Endothelial cell of hepatic sinusoid (primary cell): ENCODE data around the gene PRKCA.

Experiments used
- in situ Hi-C: cut with HindIII; loops from 2 replicates; pipeline ENCODE4 v1.10.0; 2017; ENCODE audit warnings: low sequenced_read_pairs

Gene PRKCA

GRCh38 chr17:66803474-66803951 is 501.1 kb downstream of the PRKCA start:
- in situ Hi-C loops = loop anchor here (5.0 kb wide), 1 partner anchor 69 kb away; no protein-coding TSS in a partner anchor

- in situ Hi-C loops = no loop called here
Observed at GRCh38 chr17:66805567-66805966, 503.2 kb downstream of the PRKCA start.

GRCh38 chr17:66807182-66807581 is 504.8 kb downstream of the PRKCA start:
- in situ Hi-C loops = no loop called here

- in situ Hi-C loops = no loop called here
Observed at GRCh38 chr17:66809408-66809807, 507.0 kb downstream of the PRKCA start.

- in situ Hi-C loops = no loop called here
Observed at GRCh38 chr17:66810951-66811682, 508.7 kb downstream of the PRKCA start.

- in situ Hi-C loops = no loop called here
Observed at GRCh38 chr17:66811683-66812054, 509.3 kb downstream of the PRKCA start.

GRCh38 chr17:66812571-66812970 is 510.2 kb downstream of the PRKCA start:
- in situ Hi-C loops = no loop called here

GRCh38 chr17:66813296-66813695 is 510.9 kb downstream of the PRKCA start:
- in situ Hi-C loops = no loop called here

DNA sequence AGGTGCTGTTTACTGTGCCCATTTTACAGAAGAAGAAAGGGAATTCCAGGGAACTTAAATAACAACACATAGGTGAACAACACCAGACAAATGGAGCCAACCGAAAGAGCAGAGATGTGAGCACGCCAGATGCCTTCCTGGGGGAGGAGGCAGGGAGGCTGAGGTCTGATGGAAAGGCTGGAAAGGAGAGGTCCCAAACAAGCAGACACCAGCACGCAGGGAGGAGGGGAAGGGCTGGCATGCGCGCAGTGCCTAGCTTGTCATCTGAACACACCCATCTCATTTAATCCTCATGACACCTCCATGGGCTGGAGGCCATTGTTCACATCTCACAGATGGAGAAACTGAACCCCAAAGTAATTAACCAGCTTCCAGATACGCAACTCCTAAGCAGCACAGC is 511.6 kb downstream of the PRKCA start:
- in situ Hi-C loops = no loop called here

GRCh38 chr17:66814570-66814969 is 512.2 kb downstream of the PRKCA start:
- in situ Hi-C loops = no loop called here

DNA sequence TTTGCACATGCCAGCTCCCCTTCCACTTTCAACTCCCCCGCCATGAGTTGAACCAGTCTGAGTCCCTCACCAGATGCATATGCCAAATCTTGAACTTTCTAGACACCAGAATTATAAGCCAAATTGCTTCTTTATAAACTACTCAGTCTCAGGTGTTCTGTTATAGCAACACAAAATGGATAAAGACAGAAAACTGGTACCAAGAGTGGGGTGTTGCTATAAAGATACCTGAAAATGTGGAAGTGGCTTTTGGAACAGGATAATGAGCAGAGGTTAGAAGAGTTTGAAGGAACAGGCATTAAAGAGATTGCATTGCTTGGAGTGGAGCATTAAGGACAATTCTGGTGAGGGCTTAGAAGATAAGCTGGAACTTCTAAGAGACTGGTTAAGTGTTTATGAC is 515.3 kb downstream of the PRKCA start:
- in situ Hi-C loops = loop anchor here (5.0 kb wide), 1 partner anchor 40 kb away; no protein-coding TSS in a partner anchor

DNA sequence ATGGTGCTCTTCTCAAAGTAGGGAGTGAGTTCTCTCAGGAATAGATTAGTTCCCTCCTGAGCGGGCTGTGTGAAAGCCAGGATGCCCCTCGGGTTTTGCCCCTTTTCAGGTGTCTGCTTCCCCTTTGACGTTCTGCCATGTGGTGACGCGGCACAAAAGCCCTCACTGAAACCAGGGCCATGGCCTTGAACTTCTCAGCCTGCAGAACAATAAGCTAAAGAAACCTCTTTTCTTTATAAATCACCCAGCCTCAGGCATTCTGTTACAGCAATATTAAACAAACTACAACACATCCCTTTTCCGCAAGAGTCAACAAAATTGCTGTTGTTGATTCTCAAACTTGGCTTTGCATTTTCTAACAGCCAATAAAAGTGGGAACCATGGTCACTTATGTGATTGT is 517.1 kb downstream of the PRKCA start:
- in situ Hi-C loops = loop anchor here (5.0 kb wide), 1 partner anchor 42 kb away; no protein-coding TSS in a partner anchor

DNA sequence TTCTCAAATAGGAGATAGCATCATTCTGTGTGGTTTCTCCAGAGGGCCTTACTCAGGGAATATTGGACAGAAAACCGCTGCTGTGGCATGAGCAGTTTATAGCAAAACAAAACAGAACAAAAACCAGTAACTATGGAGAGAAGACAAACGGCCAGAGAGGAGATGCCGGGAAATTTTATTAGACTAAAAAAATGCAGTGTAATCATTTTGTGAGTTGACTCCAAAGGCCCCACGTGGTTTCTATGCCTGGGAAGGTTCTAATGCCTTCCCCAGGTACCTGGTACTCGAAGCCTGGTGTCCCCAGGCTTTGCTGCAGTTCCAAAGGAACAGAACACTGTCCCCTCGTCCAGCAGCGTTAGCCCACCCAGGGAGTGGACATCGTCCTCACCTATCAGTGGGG is 519.6 kb downstream of the PRKCA start:
- in situ Hi-C loops = loop anchor here (5.0 kb wide), 1 partner anchor 40 kb away; no protein-coding TSS in a partner anchor

DNA sequence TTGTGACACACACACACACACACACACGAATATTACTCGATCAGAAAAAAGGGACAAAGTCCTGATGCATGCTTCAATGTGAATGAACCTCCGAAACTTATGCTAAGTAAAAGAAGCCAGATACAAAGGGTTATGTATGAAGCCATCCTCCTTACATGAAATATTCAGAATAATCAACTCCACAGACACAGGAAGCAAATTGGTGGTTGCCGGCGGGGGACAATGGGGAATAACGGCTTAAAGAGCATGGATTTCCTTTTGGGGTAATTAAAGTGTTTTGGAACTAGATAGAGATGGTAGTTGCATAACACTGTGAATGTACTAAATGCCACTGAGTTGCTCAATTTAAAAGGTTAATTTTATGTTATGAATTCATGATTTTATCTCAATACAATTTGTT is 524.4 kb downstream of the PRKCA start:
- in situ Hi-C loops = no loop called here

DNA sequence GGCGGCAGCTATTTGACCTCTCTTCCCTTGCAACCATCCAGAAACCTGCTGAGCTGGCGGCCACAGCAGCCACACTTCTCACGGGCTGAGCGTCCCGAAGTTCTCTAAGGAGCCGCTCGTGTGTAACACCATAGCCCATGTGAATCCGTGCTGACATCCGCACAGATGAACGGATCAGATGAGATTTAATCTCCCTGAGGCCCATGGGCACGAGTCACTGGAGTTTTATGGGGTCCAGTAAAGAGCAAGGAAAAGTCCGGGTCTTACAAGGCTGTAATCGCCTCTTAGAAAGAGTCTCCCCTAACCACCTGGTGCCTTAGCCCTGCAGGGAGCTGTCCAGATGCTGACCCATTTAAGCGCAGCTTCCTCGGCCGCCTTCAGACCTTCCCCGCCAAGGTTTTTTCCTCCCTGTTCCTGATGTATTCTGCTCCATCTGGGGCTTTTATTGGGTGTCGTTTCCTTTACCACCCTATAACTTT is 527.0 kb downstream of the PRKCA start:
- in situ Hi-C loops = no loop called here

- in situ Hi-C loops = no loop called here
Observed at GRCh38 chr17:66829883-66830282, 527.5 kb downstream of the PRKCA start.

GRCh38 chr17:66830451-66830850 is 528.0 kb downstream of the PRKCA start:
- in situ Hi-C loops = no loop called here

- in situ Hi-C loops = no loop called here
Observed at GRCh38 chr17:66831383-66832210, 529.2 kb downstream of the PRKCA start.

DNA sequence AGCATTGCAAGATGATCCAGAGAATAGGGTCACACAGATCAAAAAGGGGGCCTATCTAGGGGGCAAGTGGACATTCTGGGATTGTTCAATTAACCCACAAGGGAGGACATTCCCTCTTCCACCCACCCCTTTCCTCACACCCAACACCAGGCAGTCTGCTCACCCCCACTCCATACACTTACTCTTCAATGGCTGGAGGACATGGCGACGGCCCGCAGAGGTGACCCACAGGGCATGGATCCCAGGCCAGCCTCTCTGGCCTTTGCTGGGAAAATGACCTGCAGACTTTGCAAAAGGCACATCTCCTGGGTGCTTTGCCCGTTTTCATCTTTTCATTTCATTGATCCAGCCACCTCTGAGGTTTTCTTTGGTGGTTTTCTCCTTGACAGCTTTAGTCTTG is 530.8 kb downstream of the PRKCA start:
- in situ Hi-C loops = no loop called here

GRCh38 chr17:66834426-66834918 is 532.1 kb downstream of the PRKCA start:
- in situ Hi-C loops = no loop called here

DNA sequence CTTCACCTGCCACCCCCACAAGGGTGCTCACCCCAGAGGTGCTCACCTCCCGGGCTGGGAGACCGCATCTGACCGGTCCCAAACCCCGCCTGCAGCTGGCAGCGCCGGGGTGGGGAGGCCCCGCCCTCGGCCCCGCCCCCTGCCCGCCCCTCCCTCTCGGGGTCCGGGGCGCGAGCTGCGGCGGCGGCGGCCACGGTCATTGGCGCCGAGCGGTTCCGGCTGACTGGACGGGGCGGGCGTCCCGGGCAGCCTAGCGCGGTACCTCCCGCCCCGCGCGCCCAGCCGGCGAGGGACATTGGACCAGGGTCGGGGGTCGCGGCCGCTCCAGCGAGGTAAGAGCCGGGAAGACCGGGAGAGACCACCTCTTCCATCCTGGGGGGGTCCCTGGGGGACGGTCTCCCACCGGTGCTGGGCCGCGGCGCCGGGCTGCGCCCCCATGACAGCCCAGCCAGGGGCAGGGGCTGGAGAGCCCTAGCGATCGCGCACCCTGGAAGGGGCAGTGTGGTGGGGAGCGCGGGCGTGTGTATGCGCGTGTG is 532.6 kb downstream of the PRKCA start, which contains the start of gene CACNG5:
Gene CACNG5, plus strand, starts transcription at position 199 of the 536 bp plus-strand sequence. CDS start 42,216 bp downstream, outside the sequence.
- in situ Hi-C loops = no loop called here
